AG04449 (cell line): ENCODE results near the gene TMEM14A.

ENCODE experiments used
- CTCF ChIA-PET: fragments of 350-600 bp; formaldehyde crosslinking; extraction: SDS; loops from one replicate; lab custom pipeline; 2021; ENCODE audit warnings: antibody characterized with exemption; lab: Yijun Ruan, JAX
- POLR2A ChIA-PET: fragments of 400-600, 350-600 bp; formaldehyde crosslinking; extraction: SDS; loops from one replicate; lab custom pipeline; 2020; ENCODE audit warnings: antibody characterized with exemption, inconsistent platforms; lab: Yijun Ruan, JAX
- DNase-seq: peaks from one replicate; pipeline ENCODE4 v3.0.0-alpha.2; 2010; ENCODE audit warnings: low read depth, low spot score
- H3K4me3 ChIP-seq: 2 replicates; pipeline ENCODE4 v1.5.1; 2011; ENCODE audit warnings: low read depth, mild to moderate bottlenecking, control low read depth, low read length
- TF ChIP-seq, protein P1 (sequence below): IDR thresholded peaks from one replicate; pipeline ENCODE4 v1.5.1; 2011; ENCODE audit warnings: mild to moderate bottlenecking, moderate library complexity, low read length, control low read depth, inconsistent platforms; ENCODE audit not compliant: insufficient read depth; ENCODE audit errors: missing control alignments

Gene TMEM14A

GRCh38 chr6:52686878-52687699 is 16.2 kb downstream of the TMEM14A start:
- ChIA-PET POLR2A (no interaction called here), CTCF (interaction anchor here (0.9 to 1.7 kb wide), 2 partner anchors 38 to 308 kb away, joined by 3 to 6 read pairs; partner anchors contain the start of gene GSTA4)
- H3K4me3 ChIP-seq = no peak overlapping the region
- TF ChIP-seq, protein P1, sequence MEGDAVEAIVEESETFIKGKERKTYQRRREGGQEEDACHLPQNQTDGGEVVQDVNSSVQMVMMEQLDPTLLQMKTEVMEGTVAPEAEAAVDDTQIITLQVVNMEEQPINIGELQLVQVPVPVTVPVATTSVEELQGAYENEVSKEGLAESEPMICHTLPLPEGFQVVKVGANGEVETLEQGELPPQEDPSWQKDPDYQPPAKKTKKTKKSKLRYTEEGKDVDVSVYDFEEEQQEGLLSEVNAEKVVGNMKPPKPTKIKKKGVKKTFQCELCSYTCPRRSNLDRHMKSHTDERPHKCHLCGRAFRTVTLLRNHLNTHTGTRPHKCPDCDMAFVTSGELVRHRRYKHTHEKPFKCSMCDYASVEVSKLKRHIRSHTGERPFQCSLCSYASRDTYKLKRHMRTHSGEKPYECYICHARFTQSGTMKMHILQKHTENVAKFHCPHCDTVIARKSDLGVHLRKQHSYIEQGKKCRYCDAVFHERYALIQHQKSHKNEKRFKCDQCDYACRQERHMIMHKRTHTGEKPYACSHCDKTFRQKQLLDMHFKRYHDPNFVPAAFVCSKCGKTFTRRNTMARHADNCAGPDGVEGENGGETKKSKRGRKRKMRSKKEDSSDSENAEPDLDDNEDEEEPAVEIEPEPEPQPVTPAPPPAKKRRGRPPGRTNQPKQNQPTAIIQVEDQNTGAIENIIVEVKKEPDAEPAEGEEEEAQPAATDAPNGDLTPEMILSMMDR = no peak
- DNase-seq = no peak

DNA sequence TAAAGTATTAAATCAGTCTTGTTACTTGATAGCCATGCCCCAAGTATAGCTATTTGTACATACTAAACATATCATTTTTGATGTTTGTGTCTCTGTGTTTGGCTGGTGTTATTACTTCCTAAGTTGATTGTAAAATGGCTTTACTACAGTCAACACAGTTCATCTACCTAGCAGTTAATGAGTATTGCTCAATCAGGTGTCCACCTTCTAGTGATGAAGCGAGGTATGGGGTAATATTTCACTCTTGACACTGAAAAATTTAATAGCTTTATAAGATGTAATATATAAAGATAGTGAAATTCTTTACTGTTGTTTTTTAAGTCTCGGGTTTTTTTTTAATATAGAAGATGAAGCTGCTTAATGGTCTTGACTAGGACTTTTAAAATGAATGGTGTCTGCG is 18.9 kb downstream of the TMEM14A start:
- CTCF ChIA-PET = interaction anchor here (0.6 to 1.4 kb wide), 3 partner anchors 9 to 758 kb away, joined by 3 read pairs; no protein-coding TSS in a partner anchor
- H3K4me3 ChIP-seq = no peak overlapping the region
- POLR2A ChIA-PET = no interaction called here
- no peak for DNase-seq
- TF ChIP-seq, protein P1 = no peak

- CTCF ChIA-PET = interaction anchor here (0.6 to 1.2 kb wide), 5 partner anchors 17 to 375 kb away, joined by 3 to 4 read pairs (median 3); partner anchors contain the start of gene GSTA4
- no peak for DNase-seq
- POLR2A ChIA-PET = no interaction called here
Measured at GRCh38 chr6:52691718-52692117, 20.8 kb downstream of the TMEM14A start.

GRCh38 chr6:52693773-52694172 is 22.9 kb downstream of the TMEM14A start:
- TF ChIP-seq, protein P1 = no peak
- POLR2A ChIA-PET = no interaction called here
- H3K4me3 ChIP-seq = no peak overlapping the region
- CTCF ChIA-PET = no interaction called here
- DNase-seq = no peak

More at GRCh38 chr6:52691718-52692117, 20.8 kb downstream of the TMEM14A start:
- no peak overlapping the region for H3K4me3 ChIP-seq
- TF ChIP-seq, protein P1 = no peak

DNA sequence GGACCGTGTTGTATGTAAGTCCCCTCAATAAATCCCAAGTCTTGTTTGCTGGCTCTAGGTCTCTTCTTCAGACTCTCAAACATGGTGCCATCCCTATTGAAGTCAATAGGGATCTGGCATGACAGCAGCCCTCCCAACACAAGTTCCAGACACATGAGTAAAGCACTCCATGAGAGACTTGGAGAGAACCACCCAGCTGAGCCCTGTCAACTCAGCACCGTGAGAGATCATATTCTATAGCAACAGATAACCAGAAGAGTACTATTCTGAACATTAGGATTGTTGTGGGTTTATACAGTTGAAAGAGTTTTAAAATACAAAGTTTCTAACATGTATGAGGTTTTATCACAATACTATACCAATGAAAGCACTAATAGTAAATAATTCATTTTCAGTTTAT is 23.5 kb downstream of the TMEM14A start:
- CTCF ChIA-PET = no interaction called here
- DNase-seq = no peak
- POLR2A ChIA-PET = no interaction called here
- TF ChIP-seq, protein P1 = no peak
- H3K4me3 ChIP-seq = no peak overlapping the region

- POLR2A ChIA-PET = no interaction called here
- CTCF ChIA-PET = interaction anchor here (0.8 to 1.6 kb wide), 4 partner anchors 12 to 369 kb away, joined by 3 read pairs; partner anchors contain the start of gene FBXO9
- no peak overlapping the region for H3K4me3 ChIP-seq
- DNase-seq = no peak
- TF ChIP-seq, protein P1 = no peak
Measured at GRCh38 chr6:52696418-52696817, 25.5 kb downstream of the TMEM14A start.
